HG03432 (cell line): ENCODE data around the gene GPR132.
A peak's percentile ranks its signal among the peaks of the same experiment; 100 is the strongest.
"Not testable (repeated sequence)": the region's sequence is repeated elsewhere in the genome, so short reads cannot be mapped to it uniquely, and the experiment has no call there.

Source experiments
- ATAC-seq: cut with Tn5 transposase; IDR thresholded peaks from one replicate; pipeline ENCODE4 v1.9.1; 2021; ENCODE audit warnings: mild to moderate bottlenecking, moderate library complexity; ENCODE audit not compliant: unreplicated experiment

The GPR132 gene

DNA sequence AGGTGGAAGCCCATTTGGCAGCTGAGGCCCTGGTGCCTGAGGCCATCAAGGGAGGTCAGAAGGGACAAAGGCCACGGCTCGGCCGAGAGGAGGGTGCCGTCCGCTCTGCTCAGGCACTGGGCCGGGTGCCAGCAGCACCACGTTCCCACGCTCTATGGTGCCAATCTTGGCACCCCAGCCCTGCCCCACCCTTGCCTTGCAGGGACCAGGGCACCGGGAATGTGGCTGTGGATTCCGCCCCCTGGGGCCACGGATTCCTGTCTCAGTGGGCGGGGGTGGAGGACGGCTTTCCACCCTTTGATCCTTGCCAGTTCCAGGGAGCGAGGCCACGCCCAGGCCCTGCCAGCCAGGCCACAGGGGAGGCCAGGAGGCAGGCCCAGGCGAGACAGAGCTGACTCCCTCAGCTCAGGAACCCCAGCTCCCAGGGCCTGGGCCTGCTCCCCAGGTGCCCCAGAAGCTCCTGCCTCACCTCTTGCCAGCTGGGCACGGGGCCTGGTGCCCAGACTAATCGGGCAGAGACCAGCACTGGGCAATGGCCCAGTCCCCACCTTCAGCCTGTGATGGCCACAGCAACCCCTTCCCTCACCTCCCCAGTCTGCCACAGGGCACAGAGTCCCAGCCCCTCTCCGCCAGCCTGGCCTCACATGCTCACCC, 26.4 kb upstream of the GPR132 start:
- ATAC-seq, result no peak

DNA sequence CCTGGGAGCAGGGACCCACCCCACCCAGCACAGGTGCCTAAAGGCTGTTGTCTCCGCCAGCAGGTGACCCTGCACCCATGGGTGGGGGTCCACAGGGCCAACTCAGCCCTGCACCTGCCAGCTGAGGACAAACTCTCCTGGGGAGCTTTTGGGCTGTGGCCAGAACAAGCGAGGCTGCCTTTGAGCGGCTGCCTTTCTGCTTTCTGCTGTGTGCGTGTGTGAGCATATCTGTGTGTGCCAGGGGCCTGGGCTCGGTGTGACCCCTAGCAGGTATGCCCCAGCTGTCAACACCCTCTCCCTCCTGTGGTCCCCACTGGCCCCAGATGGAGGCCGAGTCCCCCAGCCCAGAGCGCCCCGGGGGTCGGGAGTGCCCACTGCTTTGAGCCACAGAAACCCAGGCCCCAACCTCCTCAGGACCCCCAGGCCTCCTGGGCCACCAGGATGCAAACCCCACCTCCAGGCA, 25.9 kb upstream of the GPR132 start:
- ATAC-seq, result no peak

DNA sequence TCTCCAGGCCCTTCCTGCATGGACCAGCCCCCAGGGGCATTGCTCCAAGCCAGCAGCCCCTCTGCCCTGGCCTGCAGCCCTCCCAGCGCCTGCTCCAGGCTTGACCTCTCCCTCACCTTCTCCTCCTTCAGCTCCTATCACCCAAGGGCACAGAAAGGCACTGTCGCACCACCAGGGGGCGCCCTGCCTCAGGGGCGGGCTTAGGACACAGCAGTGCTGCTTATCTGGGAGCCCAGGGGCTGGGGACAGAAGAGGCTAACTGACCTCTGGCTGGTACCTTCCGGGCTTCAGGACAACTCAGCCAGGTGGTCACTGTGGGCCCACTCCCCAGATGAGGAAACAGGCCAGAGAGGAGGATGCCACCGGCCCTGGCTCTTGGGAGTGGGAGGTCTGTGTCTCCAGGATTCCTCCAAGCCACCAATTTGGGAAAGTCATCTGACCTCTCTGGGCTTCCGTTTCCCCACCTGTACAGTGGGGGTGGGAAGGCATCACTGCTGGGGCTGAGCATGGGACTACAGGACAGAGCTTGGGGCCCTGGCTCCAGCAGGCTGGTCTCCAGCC, 25.3 kb upstream of the GPR132 start:
- ATAC-seq, result peak; percentile 41

DNA sequence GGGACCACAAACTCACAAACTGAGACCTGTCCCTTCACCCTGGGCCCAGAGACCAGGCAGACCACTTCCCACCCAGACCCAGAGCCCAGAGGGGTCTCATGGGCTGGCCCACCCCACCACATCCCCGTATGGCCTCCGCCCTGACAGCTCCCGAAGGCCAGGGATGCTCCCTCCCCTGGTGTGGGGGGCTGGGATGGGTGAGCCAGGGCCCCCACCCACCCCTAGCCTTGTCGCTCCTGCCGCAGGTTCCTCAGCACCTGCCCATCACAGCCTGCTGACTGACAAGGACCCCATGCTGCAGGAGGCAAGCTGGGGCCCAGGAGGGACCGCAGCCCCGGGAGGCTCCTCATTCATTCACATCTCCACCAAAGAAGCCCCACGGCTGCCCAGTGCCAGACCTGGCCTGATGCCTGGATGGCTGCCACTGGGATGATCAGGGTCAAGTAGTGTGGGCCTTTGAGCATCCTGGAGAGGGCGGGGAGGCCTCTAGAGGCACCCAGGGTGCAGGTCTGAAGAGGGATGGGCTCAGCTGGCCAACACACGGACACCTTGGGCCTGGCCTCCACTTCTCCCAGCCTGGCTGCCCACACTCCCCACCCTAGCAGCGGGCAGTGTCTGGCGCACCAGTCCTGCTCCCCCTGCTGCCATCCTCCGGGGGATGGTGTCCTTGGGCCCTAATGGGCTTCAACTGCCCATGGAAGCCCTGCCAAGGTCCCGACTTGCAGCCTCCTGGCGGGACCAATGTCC, 24.7 kb upstream of the GPR132 start:
- no peak for ATAC-seq

DNA sequence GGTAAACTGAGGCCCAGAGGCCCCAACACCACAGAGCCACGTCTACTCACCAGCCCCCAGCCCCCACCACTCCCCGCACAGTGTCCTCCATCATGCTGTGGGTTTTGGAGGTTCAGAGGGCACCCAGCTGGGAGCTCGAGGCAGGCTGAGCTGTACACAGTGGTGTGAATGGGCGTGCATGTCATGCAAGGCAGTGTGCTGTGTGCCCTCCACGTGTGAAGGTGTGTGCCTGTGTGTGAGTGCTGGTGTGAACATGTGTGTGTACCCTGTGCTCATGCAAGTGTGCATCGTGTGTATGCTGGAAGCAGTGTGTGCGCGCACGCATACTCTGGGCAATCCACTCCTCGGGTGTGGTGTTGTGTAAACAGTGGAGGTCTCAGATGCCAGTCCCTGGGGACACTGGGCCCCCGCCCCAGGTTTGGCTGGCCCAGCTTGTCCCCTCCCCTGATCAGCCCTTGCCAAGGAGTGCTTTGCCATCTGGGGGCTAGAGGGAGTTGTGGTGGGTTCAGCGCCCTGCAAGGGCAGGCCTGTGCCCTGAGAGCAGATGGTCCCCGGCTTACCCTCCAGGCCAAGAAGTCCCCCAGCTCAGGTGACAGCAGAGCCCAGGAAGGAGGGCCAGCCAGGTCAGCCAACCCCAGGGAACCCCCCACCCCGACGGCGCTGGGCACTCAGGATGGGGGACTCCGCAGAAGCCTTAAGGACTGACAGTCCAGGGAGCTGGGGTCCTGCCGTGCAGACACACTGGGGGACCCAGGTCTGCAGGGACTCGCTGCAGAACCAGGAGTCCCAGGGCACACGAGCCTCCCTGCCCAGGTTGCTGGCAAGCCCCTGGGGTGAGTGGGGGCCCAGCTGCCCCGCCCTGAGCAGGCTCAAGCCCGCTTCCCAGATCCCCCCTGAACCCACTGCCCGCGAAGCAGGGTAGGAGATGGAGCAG, 23.8 kb upstream of the GPR132 start:
- ATAC-seq, result no peak

DNA sequence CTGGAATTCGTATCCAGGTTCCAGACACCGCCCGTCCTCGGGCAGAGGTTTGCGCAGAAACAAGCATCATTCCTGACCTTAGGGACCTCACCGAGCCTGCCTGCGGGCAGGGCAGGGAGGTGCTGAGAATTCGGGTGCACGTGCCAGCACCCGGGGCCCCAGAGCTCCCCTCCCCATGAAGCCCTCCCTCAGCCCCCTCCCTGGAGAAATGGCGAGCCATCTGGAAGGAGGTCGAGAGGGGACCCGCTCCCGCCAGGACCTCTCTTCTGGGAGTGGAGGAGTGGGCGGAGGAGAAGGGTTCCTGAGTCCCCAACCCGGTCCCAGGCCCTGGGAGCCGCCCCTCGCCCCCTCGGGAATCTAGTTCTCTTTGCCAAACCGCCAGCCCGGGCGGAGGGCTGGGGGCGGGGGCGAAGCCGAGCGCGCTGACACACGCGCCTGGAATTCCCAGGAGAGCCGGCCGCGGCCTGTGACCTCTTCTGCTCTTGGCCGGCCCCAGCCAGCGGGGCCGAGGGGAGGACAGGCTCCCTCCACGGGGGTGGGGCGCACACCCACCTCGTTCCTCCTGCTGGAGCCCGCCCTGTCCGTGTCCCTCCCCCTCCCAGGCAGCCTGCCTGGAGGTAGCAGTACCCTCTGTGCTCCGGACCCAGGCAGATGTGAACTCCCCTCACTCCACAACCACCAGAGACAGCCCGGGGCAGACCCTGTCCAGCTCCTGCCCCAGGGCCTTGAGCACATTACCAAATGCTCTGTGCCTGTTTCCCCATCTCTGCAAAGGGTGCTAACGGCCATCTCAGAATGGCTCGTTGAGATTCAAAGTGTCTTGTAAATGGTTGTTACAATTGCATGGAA, 23.0 kb upstream of the GPR132 start:
- no peak for ATAC-seq

DNA sequence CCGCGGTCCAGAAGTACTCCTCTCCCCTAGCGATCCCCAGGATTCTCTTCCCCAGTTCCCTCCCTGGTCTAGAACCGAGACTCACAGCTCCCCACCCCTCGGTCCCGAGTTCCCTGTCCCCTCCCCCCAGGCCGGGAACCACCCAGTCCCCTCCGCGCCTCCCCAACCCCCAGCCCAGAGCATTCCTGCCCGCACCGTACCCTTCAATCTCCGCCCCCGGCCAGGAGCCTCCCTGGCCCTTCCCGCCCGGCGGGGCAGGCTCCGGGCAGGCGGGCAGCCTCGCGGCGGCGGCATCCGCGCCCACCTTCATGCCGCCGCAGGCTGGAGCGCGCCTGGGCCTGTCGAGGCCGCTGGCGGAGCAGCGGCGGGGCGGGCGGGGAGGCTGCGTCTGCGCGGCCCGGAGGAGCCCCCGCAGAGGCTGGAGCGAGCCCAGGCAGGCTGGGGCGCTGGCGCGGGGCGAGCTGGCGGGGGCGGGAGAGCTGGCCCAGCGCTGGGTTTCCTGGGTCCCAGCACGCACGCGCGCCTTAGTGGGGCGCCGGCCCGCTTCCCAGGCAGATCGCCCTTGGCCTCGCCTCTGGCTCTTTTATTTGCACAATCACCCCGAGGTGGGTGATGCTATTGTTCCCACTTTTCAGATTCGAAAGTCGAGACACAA, 22.2 kb upstream of the GPR132 start:
- peak; percentile 29 for ATAC-seq

DNA sequence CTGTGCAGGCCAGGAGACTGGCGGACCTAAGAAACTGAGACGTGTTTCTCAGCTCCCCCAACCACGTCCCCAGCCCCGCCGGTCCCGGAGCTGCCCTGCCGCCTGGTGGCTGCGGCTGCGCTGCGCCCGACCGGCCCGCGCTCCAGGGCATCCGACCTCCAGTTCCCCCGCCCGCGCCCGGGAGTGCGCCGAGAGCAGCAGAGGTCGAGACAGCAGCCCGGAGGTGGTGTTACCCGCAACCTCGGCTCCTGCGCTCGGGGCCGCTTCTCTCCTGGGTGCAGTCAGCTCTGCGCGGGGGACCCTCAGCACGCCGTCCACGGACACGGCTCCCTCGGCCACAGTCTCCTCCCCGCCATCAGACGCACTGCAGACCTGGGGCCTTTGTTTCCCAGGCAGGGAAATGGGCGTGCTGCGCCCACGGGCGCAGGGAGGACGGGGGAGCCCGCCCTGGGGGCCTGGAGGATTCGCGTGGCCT, 21.6 kb upstream of the GPR132 start:
- ATAC-seq, result peak; percentile 61

DNA sequence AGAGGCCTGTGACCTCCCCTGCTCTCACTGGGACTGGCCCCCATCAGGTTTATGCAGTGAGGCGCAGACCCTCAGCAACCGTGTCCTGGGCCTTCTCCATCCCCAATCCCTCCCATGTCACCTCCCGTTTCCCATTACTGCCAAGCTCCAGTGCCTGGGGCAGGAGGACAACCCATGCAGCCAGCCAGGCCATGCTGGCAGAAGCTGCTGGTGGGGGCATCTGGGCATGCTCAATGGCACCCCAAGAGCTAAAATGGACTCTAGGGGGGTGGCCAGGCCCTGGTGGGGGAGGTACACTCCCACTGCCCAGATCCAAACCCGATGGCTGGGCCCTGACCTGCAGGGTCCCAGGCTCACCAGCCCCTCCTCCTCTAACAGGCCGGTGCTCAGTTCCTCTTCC, 20.5 kb upstream of the GPR132 start:
- no peak for ATAC-seq

DNA sequence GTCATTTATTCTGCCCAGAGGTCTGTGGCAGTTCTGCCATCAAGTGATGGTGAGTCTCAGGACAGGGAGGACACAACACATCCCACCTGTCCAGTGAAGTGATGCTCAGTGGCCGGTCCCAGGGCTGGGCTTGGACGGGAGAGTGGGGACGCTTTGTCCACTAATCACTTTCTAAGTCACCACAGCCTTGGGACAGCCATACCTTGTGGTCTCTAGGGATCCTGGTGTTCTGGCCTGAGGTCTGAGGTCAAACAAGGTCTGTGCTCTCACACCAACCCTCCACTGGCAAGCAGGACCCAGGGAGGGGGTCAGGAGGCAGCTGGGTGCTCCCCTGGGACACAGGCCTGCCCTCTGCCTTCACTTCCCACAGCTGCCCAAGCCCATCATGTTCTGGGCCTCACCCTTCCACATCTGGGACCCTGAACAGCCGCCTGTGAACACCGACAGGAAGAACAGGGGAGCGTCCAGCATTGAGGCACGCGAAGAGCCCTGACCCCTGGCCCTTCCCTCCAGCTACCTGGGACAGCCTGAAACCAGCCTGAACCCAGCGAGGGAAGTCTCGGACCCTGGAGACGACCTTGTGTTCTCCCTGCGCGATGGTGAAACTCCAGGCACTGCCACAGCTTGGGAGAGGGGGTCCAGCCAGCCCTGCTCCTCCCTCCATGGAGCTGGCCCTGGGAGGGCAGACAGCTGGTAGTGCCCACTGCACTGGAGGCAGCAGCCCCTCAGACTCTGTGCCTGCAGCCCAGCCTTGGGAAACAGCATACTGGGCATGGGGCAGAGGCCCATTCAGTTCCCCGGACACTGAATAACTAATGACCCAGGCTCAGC, 19.7 kb upstream of the GPR132 start:
- no peak for ATAC-seq

DNA sequence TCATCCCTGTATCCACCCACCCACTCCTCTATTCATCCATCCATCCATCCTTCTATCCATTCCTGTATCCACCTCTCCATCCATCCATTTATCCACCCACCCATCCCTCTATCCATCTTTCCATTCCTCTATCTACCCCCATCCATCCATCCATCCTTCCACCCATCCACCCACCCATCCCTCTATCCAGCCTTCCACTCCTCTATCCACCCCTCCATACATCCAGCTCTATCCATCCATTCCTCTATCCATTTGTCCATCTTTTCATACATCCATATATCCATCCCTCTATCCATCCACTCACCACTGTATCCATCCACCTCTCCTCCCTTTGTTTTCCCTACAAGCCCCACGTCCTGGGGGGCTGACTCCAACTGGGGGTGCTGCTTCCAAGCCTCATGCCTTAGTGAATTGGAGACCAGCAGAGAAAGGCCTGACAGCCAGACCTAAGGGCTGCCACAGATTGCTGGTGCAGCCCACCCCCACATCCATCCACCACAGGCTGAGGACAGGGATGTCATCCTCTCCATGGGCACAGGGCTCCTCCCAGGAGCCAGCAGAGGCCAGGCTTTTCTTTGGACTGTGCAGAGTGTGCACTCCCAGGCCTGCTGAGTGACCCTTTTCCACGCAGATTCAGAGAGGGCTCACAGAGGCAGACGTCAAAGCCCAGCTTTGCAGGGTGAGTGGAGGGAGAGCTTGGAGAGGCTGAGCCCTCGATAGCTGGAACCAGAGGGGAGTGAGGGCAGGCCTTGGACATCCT, 18.9 kb upstream of the GPR132 start:
- ATAC-seq, result no peak

DNA sequence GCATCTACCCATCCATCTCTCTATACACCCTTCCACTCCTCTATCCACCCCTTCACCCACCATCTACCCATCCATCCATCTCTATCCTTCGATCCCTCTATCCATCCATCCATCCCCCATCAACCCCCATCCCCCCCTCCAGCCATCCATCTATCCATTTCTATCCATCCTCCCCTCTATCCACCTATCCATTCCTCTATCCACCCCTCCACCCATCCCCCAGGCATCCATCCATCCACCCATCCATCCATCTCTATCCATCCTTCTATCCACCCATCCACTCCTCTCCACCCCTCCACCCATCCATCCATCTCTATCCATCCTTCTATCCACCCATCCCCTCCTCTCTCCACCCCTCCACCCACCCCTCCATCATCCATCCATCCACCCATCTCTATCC, 17.5 kb upstream of the GPR132 start:
- no peak for ATAC-seq

DNA sequence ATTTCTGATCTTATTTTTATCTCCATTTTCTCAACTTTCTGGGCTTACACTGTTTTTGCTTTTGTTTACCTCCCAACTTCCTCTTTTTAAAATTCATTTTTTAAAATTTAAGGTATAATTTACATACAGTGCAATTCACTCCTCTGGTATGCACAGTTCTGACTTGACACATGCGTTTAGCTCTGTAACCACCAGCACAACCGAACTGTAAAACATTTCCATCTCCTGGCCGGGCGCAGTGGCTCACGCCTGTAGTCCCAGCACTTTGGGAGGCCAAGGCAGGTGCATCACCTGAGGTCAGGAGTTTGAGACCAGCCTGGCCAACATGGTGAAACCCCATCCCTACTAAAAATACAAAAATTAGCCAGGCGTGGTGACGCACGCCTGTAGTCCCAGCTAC, 16.2 kb upstream of the GPR132 start:
- not testable (repeated sequence) for ATAC-seq

DNA sequence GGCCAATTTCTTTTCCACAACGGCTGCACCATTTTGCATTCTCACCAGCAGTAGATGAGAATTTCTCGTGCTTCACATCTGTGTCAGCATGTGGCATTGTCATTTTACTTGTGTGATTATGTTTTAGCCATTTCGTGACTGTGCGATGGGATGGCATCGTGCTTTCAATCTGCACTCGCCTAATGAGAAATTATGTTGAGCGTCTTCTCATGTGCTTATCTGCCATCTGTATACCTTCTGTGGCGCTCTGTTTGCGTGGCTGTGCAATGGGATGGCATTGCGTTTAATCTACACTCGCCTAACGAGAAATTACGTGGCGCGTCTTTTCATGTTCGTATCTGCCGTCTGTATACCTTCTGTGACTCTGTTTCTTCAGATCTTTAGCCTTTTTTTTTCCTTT, 14.9 kb upstream of the GPR132 start:
- no peak for ATAC-seq

DNA sequence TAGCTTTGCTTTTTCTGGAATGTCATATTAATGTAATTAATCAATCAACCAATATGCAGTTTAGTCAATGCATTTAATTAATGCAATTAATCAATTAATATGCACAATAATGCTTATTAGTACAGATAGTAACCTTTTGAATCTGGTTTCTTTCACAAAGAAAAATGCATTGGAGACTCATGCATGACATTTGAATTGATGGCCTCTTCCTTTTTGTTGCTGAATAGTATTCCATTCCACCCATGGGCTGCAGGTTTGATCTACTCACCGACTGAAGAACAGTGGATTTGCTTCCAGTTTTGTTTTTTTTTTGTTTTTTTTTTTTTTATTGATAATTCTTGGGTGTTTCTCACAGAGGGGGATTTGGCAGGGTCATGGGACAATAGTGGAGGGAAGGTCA, 13.1 kb upstream of the GPR132 start:
- no peak for ATAC-seq

DNA sequence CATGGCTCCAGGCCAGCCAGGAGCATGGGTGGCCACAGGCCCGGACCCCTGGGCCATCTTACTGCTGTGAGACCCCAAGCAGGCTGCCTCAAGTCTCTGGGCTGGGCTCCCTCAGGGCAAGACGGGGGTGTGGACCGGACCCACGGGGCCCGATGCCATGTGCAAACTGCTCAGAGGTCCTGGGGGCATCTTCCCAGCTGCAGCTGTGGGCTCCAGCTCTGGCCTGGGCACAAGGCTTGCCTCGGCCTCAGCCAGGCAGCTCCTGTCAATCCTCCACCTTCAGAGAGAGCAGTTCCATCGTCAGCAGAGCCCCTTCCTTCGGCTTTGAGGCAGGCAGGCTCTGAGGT, 12.4 kb upstream of the GPR132 start:
- ATAC-seq, result no peak

DNA sequence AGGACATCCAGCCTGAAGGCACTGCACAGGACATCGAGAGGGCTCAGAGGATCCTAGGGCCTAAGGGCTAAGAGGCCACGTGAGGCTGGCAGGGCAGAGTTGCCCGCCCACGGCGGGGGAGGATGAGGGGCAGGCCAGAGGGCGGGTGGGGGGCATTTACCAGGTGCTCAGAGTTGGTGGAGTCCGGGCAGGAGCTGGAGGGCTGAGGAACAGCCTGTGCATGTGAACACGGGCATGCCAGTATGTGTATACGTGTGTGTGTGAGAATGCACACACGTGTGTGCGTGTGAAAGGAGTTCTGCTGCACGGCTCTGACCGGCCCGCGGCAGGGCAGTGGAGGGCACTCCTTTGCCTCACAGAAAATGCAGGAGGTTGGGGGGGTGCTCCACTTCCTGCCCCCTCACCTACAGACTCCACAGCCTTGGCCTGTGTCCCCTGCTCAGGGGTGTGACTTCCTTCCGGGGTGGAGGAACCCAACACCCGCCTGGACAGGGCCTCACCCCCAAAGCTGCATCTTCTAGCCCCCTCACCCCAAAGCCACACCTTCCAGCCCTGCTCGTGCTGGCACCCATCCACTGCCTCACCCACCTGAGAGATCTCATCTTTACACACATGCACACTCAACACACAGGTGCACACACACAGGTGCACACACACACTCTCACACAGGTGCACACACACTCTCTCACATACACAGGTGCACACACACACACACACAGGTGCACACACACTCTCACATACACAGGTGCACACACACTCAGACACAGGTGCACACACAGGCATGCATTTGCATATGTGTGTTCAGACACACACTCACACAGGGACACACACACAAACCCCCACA, 11.8 kb upstream of the GPR132 start:
- ATAC-seq, result no peak
